ENCODE measurements around the gene WARS2.

GRCh38 chr1:119139857-119140176 lies 636 bp downstream of the WARS2 start:
- TF ChIP-seq YY1 (IDR thresholded peaks at IDR 0.05; ENCODE audit: extremely low read depth, insufficient replicate concordance, low read depth, low read length) (no peak), POLR2A (IDR thresholded peaks at IDR 0.05; ENCODE audit: borderline replicate concordance, extremely low read depth, insufficient read depth, insufficient read length) (no peak), RAD21 (IDR thresholded peaks at IDR 0.05; ENCODE audit: low read depth) (no peak), EZH2phosphoT487 (IDR thresholded peaks at IDR 0.05; ENCODE audit: borderline replicate concordance) (no peak), ZBTB33 (IDR thresholded peaks at IDR 0.05; ENCODE audit: extremely low read depth, insufficient replicate concordance, low read length) (no peak)
